HG03520 (cell line): Measurements from ENCODE around the gene C19orf33.

Experiments used
- ATAC-seq: cut with Tn5 transposase; IDR thresholded peaks from one replicate; pipeline ENCODE4 v1.9.1; 2021; ENCODE audit warnings: mild to moderate bottlenecking, moderate library complexity; ENCODE audit not compliant: unreplicated experiment

The C19orf33 gene

DNA sequence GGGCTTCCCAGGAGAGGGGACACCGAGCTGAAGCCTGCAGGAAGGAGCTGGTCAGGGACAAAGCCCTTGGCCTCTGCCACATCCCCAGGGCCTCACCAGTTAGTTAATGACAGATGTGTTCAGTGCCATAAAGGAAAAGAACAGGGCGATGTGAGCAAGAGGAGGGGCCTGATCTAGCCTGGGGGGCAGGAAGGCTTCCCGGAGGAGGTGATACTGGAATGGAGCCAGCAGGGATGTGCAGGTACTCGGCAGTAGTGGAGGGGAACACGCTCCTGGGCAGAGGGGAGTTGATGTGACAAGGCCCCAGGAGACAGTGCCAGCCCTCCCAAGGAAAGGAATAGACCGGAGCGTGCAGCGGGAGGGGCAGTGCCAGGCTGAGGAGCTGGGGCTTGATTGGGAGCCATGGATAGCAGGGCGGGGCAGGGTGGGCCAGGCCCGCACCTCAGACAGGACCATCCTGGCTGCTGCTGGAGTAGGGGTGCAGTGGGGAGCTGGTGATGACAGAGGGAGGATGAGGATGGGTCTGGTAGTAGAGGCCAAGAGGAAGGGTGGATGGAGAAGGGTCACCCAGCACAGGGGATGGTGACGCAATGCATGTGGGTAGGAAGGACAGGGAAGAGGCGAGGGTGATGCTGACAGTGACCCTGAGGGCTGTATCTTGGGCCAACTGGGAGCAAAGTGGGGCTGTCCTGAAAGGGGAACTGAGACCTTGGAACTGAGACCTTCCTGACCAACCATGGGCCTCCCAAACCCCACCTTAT is 4.1 kb downstream of the C19orf33 start:
- ATAC-seq, result no peak

DNA sequence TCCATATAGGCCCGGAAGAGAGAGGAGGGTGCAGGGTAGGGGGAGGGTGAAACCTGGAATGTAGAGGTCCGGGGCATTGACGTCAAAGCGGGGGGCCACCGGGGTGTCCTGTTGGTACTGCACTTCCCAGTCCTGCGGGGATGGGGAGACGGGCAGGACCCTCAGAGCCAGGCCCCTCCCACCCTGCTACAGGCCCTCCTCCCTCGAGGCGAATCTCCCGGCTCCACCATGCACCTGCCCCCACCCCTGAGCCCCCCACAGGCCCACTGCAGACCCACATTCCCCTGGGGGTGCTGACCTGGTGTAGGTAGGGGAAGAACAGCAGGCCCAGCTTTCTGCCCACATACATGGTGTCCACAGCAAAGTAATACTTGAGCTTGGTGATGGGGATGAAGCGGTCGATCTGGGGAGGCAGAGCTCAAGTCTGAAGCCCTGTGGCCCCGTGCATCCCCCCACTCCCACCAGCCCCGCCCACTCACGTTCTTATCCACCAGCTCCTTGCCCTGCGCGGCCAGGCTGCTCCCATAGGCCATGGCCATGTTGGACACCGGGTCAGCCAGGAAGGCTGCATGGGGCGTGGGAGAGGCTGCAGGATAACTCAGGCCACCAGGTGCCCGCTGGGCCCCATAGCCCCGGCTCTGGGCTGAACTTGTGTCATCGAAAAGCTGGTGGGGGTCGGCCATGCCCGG is 5.0 kb downstream of the C19orf33 start:
- ATAC-seq, result no peak

DNA sequence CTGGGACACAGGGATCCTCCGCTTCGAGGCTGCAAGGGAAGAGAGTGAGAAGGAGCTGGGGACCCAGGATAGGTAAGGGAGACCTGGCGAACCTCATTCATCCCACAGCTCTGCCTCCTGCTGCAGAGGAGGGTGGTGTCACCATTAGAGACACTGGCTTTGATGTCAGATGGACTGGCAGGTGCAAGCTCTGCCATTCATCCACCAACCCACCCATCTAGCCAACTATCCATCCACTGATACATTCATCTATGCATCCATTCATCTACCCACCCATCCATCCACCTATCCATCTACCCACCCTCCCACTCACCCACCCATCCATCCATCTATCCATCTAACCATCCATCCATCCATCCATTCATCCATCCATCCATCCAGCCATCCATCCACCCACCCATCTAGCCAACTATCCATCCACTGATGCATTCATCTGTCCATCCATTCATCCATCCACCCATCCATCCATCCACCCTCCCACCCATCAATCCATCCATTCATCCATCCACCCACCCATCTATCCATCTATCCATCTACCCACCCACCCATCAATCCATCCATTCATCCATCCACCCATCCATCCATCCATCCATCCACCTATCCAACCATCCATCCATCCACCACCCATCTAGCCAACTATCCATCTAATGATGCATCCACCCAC is 5.7 kb downstream of the C19orf33 start:
- ATAC-seq, result no peak

DNA sequence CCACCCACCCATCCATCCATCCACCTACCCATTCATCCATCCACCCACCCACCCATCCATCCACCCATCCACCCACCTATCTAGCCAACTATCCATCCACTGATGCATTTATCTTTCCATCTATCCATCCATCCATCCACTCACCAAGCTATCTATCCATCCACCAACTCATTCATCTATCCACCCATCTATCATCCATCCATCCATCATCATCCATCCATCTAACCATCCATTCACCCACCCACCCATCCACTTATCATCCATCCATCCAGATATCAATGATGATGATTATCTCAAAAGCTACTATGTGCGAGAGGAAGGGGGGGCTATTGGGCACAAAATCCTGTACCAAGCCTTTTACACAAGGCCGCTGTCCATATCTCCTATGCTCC is 6.2 kb downstream of the C19orf33 start:
- no peak for ATAC-seq

GRCh38 chr19:38310986-38311385 is 6.9 kb downstream of the C19orf33 start:
- no peak for ATAC-seq

- ATAC-seq, result peak; percentile 81
Measured at GRCh38 chr19:38315657-38316476, 11.8 kb downstream of the C19orf33 start, which contains the start of gene YIF1B. TSS of gene YIF1B (minus strand) at chr19:38315947. CDS start at chr19:38315917, 30 bp downstream.

GRCh38 chr19:38316477-38317067 is 12.5 kb downstream of the C19orf33 start:
- no peak for ATAC-seq

GRCh38 chr19:38317104-38317612 is 13.1 kb downstream of the C19orf33 start:
- no peak for ATAC-seq

DNA sequence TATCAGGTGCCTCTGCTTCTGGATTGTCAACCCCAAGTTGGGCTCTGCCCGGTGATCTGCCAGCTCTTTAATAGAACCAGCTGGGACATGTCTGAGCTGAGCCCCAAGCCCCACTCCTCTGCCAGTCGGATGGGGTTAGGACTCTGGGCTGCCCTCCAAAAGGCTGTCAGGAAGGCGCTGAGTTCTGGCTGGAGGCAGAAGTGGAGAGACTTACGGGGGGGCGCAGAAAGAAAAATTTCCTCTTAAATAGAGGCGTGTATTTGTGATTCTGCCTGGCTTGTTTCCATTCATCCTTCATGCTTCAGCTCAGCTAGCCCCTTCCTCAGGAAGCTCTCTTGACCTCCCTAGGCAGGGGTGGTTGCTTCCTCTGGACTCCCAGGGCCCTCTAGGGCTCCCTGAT is 14.6 kb downstream of the C19orf33 start:
- no peak for ATAC-seq

DNA sequence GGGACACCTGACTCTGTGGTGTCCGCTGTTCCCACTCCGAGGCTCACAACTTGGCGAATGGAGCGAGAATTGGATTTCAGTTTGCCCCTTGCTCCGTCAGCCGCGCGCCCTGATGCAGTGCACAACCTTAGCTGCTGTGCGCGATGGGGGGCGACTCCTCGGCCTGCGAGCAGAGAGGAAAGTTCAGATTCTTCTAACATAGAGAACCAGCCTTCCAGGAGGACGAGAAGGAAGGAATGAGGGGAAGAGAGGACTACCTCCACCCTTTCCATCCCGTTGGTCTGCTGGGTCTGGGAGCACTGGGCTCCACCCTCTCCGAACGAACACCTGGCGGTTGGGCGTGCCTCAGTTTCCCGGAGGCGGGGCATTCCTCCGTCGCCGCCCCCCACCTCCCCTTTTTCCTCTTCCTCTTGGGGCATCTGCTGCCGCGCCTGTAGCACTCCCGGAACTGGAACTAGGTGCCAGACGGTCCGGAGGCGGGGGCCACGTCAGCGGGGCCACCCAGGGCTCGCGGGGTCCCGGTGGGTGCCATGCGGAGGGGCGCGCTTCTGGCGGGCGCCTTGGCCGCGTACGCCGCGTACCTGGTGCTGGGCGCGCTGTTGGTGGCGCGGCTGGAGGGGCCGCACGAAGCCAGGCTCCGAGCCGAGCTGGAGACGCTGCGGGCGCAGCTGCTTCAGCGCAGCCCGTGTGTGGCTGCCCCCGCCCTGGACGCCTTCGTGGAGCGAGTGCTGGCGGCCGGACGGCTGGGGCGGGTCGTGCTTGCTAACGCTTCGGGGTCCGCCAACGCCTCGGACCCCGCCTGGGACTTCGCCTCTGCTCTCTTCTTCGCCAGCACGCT is 15.6 kb downstream of the C19orf33 start, which contains the start of gene KCNK6:
KCNK6 (plus strand) TSS at position 425 of the 838 bp plus-strand sequence; CDS start at position 531, 106 bp downstream.
- ATAC-seq, result no peak

GRCh38 chr19:38320969-38321339 is 16.9 kb downstream of the C19orf33 start:
- ATAC-seq, result no peak

- ATAC-seq, result no peak
Measured at GRCh38 chr19:38321646-38322196, 17.7 kb downstream of the C19orf33 start.

DNA sequence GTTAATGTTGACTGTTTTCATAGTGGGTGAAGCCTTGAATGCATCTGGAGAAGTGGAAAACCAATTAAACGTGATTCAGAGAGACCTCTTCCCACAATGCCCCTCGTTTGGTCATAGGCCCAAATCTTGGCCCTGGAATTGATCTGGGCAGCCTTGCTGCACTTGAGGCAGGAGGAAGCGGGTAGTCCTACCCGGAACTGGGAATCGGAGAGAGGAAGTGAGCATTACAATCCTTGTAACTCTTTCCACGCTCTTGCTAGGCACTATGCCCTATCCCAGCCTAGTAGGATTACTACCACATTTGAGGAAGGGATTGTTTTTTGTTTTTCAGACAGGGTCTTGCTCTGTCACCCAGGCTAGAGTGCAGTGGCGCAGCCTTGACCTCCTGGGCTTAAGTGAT is 19.2 kb downstream of the C19orf33 start:
- ATAC-seq, result no peak

DNA sequence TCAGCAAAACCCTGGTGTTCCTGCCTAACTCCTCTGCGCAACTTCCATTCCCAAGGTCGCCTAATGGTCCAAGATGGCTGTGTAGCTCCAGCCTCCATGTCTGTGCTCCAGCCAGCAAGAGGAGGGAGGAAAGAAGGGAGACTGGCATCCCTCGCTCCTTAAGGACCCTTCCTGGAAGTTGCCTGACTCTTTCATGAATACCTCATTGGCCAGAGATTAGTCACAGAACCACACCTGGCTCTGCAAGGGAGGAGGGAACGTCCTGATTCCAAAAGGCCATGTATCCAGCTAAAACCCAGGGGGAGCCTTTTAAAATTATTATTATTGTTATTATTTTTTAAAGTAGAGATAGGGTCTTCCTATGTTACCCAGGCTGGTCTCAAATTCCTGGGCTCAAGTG is 20.4 kb downstream of the C19orf33 start:
- no peak for ATAC-seq

DNA sequence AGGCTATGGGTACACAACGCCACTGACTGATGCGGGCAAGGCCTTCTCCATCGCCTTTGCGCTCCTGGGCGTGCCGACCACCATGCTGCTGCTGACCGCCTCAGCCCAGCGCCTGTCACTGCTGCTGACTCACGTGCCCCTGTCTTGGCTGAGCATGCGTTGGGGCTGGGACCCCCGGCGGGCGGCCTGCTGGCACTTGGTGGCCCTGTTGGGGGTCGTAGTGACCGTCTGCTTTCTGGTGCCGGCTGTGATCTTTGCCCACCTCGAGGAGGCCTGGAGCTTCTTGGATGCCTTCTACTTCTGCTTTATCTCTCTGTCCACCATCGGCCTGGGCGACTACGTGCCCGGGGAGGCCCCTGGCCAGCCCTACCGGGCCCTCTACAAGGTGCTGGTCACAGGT is 22.5 kb downstream of the C19orf33 start:
- no peak for ATAC-seq

DNA sequence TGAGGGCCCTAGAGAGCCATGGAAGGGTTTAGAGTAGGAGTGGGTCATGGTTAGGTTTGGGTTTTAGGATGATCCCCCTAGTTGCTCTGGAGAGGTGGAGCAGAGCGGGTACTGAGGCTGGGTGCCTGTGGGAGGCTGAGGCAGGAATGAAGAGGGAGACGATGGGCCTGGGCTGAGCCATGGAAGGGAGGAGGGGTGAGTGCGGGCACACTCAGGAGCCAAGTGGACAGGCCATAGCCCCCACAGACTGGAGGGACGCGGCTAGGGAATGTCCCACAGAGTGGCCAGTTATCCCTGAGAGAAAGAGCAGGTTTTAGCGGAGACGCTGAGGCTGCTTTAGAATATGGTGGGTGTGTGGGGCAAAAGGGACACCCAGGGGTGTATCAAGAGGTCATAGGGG is 25.6 kb downstream of the C19orf33 start:
- no peak for ATAC-seq

- no peak for ATAC-seq
Measured at GRCh38 chr19:38331728-38332127, 27.7 kb downstream of the C19orf33 start.

- ATAC-seq, result no peak
Measured at GRCh38 chr19:38333245-38333644, 29.2 kb downstream of the C19orf33 start.
